NCI-H226 (cell line): ENCODE results near the gene TVP23B.
"Not testable (repeated sequence)": the region's sequence is repeated elsewhere in the genome, so short reads cannot be mapped to it uniquely, and the experiment has no call there.

Experiments
- DNase-seq: peaks from one replicate; pipeline ENCODE4 v3.0.0-alpha.2; 2015

Gene TVP23B

DNA sequence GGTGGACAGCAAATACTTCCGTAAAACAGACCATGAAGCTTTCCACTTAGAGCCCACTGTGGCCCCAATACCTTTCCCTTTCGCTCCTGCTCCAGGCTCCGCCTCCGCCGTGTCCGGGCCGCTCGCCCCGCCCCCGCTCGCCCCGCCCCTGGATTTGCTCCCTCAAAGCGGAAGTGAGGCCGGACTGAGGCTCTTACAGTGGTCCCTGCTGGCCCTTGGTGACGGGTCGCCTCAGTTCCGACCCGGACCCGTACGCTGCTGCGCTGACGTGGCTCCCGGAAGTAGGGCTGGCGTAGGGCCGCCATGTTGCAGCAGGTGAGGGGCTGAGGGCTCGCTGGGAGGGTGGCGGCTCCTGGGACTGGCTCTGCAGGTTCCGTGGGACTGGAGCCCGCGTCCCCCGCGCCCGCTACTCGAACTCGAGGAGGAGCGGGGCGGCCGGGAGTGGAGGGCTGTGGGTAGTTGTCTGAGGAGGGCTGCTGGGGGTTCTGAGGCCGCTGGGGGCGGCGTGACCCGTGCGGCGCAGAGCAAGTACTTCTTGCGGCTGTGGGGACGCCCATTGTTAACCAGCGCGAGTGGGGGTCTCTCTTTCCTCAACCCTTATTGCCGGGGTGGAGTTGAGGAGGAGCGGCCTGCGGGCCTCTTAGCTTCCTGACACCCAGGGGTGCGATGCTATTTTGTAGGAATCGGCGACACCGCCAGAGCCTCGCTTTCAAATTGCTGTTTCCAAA lies at the start of gene TVP23B:
TVP23B (plus strand) TSS at position 193 of the 728 bp plus-strand sequence; CDS start at position 304, 111 bp downstream.
- peak; percentile 95 for DNase-seq

DNA sequence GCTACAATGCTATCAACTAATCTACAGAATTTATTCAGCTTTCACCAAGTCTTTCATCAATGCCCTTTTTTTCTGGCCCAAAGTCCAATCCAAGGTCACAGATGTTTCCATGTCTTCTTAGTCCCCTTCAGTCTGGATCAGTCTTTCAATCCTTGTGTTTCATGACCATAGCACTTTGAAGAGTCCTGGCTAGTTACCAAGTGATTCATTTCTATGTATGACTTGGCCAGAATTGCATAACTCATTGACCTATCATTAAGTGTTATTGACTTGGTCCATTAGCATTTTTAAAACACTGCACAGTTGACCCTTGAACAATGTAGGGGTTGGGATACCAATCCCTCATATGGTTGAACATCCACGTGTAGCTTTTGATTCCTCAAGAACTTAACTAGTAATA lies 48.5 kb upstream of the TVP23B start:
- DNase-seq = not testable (repeated sequence)

DNA sequence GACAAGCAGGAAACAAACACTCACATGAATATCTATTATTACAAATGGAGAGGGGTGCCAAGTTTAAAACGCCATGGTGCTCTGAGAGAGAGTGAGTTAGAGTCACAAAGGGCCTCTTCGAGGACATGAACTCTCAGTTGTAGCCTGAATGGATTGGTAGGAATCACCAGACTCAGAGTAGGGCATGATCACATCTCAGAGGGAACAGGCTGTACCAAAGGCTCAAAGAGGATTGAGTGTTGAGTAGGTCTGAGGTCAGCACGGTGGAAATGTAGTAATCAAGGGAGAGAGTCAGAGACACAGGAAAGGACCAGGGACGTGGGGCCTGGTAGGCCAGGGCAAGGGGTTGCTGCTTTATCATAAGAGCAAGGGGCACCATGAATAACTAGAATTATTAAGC lies 47.6 kb upstream of the TVP23B start:
- not testable (repeated sequence) for DNase-seq

DNA sequence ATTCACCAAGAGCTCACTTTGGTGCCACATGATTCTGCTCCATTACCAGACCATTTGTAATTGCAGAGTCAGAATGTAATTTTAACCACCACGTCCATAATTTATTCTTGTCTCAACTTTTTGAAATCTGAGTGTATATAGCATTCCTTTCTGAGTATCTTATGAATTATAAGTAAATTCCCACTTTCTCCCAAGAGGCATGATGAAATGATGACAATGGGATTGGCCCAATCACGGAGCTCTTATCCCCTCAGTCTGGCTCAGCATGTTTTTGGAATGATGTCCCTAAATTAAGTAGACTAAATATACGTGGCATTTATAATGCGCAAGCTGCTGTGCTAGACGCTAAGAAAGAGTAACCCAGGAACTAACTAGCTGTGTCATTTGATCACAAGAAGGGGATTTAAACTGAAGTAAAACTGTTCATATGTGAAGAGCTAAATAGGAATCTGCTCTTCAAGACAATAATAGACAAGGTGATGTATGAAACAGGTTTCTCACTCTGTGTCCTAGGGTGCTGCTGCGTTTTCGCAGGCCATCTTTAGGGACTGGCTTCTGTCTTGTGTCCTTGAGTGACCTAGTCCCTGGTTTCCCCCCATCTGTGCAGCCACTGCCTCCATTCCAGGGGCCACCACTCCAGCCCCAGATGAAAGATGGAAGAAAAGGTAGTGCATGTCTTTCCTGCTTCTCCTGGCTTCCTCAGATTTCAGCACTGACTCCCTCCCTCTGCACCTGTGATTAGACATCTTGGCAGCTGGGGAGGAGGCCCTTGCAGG lies 41.2 kb upstream of the TVP23B start:
- DNase-seq = not testable (repeated sequence)

DNA sequence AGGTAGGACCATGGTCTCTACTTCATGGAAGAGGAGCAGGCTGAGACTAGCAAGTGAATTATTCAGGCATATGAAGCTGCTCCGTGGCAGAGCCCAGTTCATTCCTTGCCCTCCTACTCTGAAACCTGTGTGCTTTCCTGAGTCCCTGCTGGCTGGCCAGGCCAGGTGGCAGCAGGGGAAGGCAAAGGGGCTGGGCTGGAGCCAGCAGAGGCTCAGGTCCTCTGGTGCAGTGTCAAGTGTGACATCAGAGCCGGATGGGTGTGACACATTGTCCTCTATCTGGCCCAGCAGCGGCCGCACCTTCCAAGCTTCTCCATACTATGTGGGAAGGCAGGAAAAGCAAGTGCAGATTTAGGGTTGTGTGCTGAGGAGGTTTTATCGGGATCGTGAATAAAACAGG lies 39.8 kb upstream of the TVP23B start:
- DNase-seq = not testable (repeated sequence)

DNA sequence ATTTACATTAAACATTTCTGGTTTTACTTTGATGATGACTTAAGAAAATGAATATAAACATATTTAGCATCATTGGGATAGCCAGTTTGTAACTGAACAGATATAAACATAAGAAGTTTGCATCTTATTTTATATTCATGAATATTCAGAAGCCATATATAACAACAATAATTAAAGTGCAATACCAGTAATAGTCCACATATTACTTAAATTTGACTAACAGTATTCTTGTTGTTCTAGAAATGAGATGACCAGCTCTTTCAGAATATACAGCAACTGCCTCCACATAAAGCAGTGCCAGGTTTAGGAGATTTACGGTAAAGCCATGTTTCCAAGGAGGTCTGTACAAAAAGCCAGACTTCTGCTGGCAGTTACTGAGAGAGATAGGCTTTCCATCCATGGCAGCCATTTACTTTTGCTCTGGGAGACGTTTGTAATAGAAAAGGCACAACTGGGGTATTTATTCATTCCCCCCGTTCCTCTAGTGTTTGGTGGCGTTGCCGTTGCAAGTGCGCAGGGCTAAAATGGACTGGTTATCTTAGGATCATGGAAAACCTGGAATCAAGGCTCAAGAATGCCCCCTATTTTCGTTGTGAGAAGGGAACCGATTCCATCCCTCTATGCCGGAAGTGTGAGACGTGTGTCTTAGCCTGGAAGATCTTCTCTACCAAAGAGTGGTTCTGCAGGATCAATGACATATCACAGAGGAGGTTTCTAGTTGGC lies 37.1 kb upstream of the TVP23B start, which contains the start of gene FBXW10:
FBXW10 (plus strand) TSS at position 356 of the 723 bp plus-strand sequence; CDS start at position 547, 191 bp downstream.
- not testable (repeated sequence) for DNase-seq

DNA sequence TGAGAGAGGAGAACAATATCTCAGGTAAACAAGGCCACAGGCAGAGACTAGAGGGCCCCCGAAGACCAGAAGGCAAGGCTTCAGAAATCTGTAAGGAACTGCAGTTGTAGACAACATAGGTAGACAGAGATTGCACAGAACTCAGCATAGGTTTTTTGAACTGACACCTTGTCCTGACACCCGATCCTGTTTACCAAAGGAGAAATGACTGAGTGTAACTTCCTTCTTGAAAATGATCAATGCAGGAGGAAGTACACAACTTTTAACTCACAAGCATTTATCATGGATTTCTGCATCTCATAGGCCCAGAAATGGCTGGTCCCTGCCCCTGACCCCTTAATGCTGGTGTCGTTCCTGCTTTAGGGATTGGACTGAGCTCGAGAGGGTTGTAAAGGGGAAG lies 36.3 kb upstream of the TVP23B start:
- not testable (repeated sequence) for DNase-seq

DNA sequence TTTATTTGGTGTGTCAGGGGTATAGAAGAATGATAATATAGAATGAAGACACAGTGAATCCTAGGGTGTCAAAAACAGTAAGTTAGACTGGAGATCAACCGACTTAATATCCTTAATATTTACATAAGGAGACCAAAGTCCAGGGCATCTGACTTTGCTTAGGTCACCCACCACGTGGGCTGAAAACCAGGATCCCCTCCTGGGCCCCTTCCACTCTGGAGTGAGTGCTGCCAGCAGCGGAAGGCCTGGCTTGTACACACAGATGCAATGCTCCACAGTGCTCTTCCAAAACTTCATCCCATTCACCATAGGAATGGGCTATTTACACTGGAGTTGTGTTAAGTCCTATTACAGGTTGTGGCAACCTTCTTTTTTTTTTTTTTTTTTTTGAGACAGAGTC lies 34.4 kb upstream of the TVP23B start:
- DNase-seq = not testable (repeated sequence)

DNA sequence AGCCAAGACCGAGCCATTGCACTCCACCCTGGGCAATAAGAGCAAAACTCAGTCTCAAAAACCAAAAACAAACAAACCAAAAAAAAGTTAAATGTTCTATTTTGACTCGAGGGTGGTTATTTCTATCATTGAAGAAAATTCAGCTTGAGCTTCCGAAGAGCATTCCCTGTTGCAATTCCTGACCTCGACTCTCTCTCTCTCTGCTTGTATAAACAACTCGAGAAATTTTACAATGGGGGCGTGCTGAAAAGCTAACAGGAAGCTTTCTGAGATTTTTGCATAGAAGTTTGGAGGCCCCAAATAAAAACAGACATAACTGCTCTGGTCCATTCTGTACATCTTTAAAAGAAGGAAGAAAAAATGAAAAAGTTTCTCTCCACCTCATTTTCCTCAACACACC lies 33.5 kb upstream of the TVP23B start:
- DNase-seq = not testable (repeated sequence)

DNA sequence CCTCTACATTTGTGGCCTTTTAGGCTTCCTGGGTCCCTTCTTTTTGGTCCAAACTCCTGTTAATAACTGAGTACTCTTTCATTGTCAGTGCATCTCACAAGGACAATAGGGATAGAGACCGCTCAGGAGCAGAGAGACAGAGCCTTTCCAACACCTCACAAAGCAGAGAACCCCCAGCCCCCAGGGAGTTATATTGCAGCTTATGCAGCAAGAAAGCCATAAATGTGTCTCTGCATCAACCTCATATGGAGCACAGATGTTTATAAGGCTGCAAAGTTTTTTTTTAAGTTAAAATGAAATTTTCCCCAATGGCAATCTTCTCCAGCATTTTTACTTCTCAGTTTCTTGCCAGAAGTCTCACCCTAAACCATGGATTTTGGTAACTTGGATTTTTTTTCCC lies 30.7 kb upstream of the TVP23B start:
- not testable (repeated sequence) for DNase-seq

DNA sequence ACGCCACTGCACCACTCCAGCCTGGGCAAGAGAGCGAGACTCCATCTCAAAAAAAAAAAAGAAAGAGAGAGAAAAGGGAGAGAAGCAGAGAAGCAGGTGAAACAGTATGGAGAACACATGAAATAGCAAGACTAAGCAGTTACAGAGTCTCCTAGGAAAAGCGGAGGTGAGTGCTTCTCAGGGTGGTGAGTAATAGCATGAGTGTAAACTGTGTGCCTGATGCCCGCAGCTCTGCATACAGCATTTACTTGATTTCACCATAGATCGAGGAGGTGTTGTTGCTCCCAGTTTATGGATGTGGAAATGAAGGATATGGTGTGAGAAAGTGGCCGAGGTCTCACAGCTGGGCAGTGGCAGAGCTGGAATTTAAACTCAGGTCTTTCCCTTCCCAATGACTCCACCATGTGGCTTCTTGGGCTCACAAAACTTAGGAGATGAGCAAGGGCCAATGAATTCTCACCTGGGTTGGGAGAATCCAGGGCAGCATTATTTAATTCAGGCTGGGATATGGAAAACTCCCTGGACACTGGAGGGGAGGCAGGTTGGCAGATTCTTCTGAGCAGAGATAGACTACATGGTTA lies 27.1 kb upstream of the TVP23B start:
- DNase-seq = not testable (repeated sequence)

DNA sequence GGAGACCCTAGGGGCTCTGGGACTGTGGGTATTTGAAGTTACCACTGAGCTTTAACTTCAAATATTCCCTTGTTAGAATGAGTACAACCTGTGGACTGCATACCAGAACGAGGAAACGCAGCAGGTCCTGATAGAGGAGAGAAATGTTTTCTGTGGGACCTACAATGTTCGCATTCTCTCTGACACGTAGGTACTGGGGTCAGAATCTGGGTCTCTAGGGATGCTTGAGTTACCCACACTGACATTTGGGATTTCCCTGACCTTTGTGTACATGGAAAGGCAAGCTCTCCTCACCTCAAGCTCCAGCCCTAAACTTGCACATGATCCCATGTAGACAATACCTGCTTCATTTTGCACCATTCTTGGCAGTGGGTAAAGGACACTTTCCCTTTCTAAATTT lies 25.0 kb upstream of the TVP23B start:
- DNase-seq = not testable (repeated sequence)

DNA sequence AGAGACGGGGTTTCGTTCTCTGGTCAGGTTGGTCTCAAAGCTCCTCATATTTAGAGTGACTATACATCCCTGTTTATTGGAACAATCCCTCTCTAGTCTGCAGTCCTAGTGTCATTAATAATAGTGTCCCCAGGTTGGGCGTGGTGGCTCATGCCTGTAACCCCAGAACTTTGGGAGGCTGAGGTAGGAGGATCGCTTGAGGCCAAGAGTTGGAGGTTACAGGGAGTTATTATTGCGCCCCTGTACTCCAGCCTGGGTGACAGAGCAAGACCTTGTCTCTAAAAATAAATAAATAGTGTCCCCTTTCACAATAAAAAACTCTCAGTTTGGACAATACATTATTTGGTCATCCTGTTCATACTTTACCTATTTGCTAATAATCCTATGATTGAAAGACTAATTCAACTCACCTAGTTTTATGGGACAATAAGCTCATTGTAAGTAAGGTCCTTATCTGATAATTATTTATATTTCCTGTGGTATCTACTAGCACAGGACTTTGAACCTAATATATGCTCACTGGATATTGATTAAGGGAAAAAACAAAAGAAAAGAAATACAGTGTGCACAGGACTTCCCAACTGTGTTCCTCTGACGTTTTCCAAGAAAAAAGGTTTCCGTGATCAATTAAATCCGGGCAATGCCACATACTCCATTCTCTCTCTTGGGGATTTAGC lies 23.5 kb upstream of the TVP23B start:
- DNase-seq = not testable (repeated sequence)

DNA sequence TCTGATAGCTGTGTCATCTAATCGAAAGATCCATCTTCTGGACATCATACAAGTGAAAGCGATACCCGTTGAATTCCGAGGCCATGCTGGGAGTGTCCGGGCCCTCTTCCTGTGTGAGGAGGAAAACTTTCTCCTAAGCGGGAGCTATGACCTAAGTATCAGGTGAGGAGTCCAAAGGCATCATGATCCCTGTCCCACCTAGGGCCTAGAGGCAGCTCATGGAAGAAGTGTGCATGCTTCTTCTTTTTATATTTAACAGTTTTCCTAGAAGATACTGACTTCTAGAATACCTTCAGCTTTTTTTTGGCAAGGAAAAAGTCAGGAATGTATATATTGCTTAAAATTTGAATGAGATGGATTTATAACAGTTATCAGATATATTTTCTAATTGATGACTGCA lies 22.6 kb upstream of the TVP23B start:
- not testable (repeated sequence) for DNase-seq

DNA sequence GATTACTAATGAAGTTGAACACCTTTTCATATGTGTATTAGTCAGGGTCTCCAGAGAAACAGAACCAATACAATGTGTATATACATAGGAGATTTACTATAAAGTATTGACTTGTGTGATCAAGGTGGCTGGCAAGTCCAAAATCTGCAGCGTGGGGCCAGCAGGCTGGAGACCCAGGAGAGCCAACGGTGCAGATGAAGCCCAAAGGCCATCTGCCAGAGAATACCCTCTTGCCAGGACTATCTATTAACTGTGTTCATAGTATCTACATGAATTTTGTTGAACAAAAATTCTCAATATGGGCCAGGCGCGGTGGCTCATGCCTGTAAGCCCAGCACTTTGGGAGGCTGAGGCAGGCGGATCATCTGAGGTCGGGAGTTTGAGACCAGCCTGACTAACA lies 20.8 kb upstream of the TVP23B start:
- DNase-seq = not testable (repeated sequence)

DNA sequence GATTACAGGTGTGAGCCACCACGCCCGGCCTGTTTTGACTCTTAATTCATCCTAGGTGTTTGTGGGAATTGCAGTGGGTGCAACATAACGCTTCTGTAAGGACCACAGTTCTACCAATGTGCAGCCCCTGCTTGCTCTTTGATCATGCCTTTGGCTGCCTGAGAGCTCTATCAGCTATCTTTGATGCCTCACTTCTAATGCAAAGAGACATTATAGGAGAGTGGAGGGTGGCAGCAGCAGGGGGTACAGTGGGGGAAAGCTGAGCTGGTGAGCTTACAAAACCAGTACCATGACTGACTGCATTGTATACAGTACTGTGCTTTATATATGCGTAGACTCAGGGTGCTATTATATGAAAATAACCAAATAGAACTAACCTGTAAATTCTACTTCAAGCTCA lies 10.4 kb upstream of the TVP23B start:
- not testable (repeated sequence) for DNase-seq

DNA sequence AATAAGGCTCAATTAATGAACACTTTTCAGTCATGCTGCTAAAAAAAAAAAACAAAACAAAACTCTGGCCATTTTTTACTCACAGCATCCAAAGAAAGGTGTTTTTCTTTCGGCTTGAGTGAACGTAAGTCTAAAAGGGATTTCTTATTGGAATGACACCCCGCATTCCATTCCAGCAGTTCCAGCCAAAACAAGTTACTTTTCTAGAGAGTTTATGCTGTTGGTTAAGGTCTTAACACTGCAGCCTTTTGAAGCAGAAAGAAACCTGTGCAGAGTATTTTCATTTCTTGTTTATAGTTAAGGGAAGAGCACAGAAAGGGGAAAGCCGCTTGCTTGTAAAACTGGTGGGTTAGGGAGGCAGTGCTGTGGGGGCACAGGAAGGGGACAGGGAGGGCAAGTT lies 9.9 kb upstream of the TVP23B start:
- DNase-seq = not testable (repeated sequence)

DNA sequence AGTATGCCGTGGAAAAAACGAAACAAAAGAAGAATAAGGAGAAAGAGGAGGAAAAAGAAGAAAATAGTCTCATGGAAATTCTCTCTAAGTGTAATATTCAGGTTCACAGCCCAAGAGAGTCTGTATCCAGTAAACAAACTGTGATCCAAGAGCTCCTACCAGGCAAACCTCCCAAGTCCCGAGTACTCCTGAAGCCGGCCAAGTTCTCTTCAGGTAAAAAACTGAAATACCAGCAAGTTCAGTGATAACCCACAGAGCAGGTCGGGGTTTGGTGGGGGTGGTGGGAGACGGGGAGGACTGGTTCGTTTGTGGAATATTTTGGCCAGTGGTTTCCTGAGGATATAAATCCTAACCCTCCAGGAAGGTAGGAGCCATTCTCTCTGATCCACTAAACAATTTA lies 8.5 kb upstream of the TVP23B start:
- DNase-seq = no peak

DNA sequence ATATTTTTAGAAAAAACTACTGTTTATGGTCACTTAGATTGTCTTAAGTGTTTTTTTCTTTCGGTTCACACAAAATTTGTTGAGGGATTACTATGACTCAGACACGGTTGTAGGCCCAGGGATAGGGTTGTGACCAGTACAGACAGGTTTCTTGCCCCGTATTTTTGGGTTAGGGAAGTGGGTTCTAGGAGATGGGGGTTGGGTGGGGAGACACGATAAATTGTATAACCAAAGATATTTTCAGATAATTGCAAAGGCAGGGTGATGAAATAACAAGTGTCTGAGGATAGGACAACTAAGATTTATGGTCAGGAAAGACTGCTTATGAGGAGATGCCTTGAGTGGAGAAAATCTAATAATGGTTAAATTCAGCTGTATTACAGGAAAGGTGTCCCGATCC lies 822 bp downstream of the TVP23B start:
- not testable (repeated sequence) for DNase-seq

DNA sequence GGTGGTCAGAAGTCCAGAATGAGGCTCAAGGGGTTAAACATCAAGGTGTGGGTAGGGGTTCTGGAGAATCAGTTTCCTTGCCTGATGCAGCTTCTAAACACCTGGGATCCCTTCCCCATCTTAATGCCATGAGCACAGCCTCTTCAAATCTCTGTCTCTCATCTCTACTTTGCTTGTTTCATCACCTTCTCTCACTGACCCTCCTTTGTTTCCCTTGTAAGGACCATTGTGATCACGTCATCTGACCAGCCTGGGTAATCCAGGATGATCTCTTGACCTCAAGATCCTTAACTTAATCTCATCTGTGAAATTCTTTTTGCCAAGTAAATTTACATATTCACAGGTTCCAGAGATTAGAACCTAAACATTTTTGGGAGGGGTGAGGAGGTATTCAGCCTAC lies 5.0 kb downstream of the TVP23B start:
- not testable (repeated sequence) for DNase-seq

DNA sequence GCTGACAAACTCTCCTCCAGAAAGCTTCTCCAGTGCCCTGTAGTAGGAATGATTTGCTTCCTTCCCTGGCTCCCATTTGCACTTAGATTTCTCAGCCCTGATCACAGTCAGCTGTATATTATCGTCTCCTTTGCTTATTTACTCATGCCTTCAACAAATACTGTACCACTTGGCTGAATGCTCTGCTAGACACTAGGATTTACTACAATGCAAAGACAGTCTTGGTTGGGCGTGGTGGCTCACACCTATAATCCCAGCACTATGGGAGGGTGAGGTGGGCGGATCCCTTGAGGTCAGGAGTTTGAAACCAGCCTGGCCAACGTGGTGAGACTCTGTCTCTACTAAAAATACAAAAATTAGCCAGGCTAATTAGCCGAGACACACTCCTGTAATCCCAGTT lies 5.9 kb downstream of the TVP23B start:
- DNase-seq = not testable (repeated sequence)

DNA sequence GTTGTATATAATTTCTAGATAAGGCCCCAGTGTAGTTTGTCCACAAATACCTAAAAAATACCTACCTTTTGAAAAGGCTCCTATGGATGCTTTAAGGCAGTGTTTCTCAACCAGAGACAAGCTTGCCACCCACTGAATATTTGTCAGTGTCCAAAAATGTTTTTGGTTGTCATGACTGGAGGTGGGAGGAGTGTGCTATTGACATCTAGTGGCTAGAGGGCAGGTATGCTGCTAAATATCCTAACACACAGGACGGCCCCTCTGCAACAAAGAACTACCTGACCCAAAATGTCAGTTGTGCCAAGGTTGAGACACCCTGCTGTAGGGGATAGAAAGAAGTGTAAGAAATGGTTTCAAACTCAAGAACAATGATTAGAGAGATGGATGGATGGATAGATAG lies 10.4 kb downstream of the TVP23B start:
- not testable (repeated sequence) for DNase-seq
